Left ventricle myocardium inferior (tissue), 1 donor: Measurements from ENCODE around the gene S100A14. TPM values are rescaled to one million over a fixed set of nuclear protein-coding genes. Genes with fewer than 3 reads are reported as not detected.
A peak's percentile ranks its signal among the peaks of the same experiment; 100 is the strongest.

ENCODE experiments used
- DNase-seq: peaks from one replicate; pipeline ENCODE4 v3.0.0-alpha.2; 2020
- H3K27ac ChIP-seq: fragments of 200-600 bp; replicated peaks from 2 replicates; pipeline ENCODE4 v1.8.0; 2021
- H3K27me3 ChIP-seq: fragments of 200-600 bp; 2 replicates; pipeline ENCODE4 v1.8.0; 2021; ENCODE audit warnings: low read depth
- H3K36me3 ChIP-seq: fragments of 200-600 bp; 2 replicates; pipeline ENCODE4 v1.8.0; 2021
- H3K4me1 ChIP-seq: fragments of 200-600 bp; 2 replicates; pipeline ENCODE4 v1.8.0; 2021
- H3K4me3 ChIP-seq: fragments of 200-600 bp; 2 replicates; pipeline ENCODE4 v1.8.0; 2021; ENCODE audit warnings: mild to moderate bottlenecking, moderate library complexity
- H3K9me3 ChIP-seq: fragments of 200-600 bp; replicated peaks from 2 replicates; pipeline ENCODE4 v1.8.0; 2021
- intact Hi-C: fragments of 100-400 bp; cut with micrococcal nuclease; formaldehyde crosslinking; loops from one replicate; pipeline ENCODE4 v1.11.0; 2022
- total RNA-seq: library from RNA; stranded (reverse); fragmentation: NEBNext Ultra II Directional; extraction: Animal tissue kit (Norgen Biotek cat#: 25700); gene quantifications from one replicate; pipeline ENCODE4 v1.2.1, GENCODE V29; 2021
- TF ChIP-seq, protein P1 (sequence below): fragments of 200-600 bp; IDR thresholded peaks from 2 replicates; pipeline ENCODE4 v1.8.0; 2021; ENCODE audit warnings: antibody characterized with exemption, mild to moderate bottlenecking, borderline replicate concordance
- donor health status: DM: no; HTN: yes; CAD: no; lungs with severe emphysema.

Gene S100A14
- total RNA-seq, 1 donor from 2014 or later = 6.5 TPM

DNA sequence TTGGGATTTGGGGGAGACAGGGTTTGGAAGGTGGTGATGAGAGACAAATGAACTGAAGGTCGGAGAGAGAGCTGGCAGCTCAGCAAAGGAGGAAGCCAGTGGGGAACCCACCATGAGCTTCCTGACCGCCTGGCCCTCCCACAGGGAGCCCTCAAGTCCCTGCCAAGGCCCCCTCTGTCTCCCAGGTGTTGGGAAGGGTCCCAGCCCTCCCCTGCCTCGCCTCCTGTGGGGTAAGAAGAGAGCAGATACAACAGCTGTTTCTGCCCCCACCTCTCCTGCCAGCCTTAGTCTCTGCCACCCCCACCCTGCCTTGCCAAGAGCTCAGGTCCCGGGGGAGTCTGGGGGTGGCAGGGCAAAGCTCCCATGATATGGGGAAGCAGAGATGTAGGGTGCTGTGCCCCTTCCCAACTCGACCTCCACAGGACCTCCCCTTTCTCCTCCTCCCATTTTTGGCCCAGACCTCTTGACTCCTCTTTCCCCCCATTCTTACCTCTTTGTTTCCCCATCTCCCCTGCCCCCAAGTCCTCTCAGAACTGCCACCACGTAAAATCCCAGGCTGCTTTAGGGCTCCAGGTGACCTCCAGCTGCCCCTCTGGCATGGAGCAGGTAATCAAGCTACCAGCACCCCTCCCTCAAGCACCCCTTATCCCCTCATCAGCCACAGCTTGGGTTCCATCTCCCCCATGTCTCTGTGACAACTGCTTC lies 12.7 kb upstream of the S100A14 start:
- DNase-seq = no peak
- H3K4me3 ChIP-seq = peak overlapping the region; percentile 66

DNA sequence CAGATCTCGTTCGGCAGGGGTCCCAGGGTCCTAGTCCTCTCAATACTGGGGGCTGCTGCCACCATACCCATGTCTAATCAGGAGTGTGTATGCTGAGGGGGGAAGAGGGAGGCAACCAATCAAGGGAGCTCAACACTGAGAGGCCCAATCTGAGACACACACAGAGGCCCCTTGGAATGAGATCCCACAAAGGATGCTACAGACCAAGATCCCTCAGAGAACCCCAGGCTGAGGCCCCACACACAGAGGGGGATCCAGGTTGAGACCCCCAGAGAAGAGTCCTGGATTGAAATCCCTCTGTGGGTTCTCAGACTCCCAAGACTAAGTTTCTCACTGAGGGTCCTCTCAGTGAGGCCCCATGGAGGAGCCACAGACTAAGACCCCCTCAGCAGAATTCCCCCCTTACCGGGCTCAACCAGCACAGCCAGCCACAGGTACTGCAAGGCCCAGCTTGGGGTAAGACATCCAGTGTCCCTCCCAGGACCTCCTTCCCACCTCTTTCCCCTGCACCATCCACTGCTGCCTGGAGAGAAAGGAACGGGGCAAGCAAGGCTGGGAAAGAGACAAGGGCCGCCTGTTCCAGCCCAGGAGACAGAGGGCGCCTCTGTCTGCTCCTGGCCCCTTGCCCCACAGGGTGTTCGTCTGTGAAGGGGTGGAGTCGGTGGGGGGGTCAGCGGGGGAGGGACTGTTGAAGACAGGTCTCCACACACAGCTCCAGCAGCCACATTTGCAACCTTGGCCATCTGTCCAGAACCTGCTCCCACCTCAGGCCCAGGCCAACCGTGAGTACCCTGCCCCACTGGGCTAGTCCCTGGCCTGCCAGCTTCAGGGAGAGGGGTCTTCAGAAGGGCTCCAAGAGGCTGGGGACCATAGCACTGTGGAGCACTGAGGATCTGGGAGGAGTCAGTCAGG lies 11.8 kb upstream of the S100A14 start, which contains the start of gene S100A1:
Gene S100A1, plus strand, starts transcription at position 720 of the 912 bp plus-strand sequence. CDS start 2,088 bp downstream, outside the sequence.
- TF ChIP-seq, protein P1, sequence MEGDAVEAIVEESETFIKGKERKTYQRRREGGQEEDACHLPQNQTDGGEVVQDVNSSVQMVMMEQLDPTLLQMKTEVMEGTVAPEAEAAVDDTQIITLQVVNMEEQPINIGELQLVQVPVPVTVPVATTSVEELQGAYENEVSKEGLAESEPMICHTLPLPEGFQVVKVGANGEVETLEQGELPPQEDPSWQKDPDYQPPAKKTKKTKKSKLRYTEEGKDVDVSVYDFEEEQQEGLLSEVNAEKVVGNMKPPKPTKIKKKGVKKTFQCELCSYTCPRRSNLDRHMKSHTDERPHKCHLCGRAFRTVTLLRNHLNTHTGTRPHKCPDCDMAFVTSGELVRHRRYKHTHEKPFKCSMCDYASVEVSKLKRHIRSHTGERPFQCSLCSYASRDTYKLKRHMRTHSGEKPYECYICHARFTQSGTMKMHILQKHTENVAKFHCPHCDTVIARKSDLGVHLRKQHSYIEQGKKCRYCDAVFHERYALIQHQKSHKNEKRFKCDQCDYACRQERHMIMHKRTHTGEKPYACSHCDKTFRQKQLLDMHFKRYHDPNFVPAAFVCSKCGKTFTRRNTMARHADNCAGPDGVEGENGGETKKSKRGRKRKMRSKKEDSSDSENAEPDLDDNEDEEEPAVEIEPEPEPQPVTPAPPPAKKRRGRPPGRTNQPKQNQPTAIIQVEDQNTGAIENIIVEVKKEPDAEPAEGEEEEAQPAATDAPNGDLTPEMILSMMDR = no peak
- peak; percentile 81 for DNase-seq
- Histone ChIP-seq H3K27me3 (no peaks in the 10 kb centered on the region), H3K27ac (peak within 1 kb of the TSS; percentile 100), H3K4me3 (peak within 1 kb of the TSS; percentile 66), H3K4me1 (peaks cover 93% of the 10 kb centered on the region), H3K36me3 (peaks cover 21% of the 10 kb centered on the region), H3K9me3 (no peaks in the 10 kb centered on the region)
- intact Hi-C loops = no loop called here

More for the DNA sequence above, 12.7 kb upstream of the S100A14 start:
- TF ChIP-seq, protein P1 = no peak
- H3K27ac ChIP-seq = peak overlapping the region; percentile 100
- H3K9me3 ChIP-seq = no peaks in the 10 kb centered on the region
- peaks cover 14% of the 10 kb centered on the region for H3K36me3 ChIP-seq
- intact Hi-C loops = no loop called here
- no peaks in the 10 kb centered on the region for H3K27me3 ChIP-seq
- peaks cover 95% of the 10 kb centered on the region for H3K4me1 ChIP-seq

DNA sequence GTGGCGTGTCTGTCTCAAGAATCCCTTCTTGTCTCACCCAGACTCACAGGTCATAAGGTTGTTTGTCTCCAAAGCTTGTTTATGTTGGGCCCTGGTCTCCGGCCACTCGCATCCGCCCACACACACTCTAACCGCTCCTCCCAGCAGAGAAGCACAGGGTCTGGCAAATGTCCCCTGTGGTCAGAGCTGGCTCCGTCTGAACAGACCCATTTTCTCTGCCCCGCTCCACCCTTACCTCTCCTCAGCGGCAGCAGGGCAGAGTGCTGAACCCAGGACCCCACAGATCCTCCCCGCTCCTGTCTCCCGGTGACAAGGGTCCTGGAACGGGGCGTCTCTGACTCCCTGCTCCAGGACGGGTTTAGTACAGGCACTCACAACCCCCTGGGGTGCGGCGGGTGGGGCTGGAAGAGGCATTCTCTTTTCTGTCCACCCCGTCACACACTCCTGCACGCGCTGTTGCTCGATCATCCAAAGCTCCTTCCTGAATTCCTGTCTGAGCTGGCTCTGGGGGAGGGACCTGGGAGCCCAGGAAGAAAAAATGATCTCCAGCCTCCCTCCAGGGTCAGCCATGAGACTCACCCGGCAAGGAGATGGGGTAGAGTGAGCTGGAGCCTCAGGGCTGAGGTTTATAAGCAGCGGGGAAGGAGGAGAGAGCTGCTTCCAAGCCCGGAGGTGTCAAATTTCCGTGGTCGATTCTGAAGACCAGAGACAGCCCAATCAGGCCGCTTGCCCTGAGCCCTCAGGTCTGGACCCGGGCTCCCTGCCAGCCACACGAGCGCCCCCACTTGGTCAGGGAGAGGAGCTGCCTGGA lies 11.0 kb upstream of the S100A14 start, which contains the start of gene S100A13:
Gene S100A13, minus strand, starts transcription at position 602 of the 811 bp plus-strand sequence. CDS start 1,033 bp downstream, outside the sequence.
- Histone ChIP-seq H3K27ac (peak within 1 kb of the TSS; percentile 100), H3K4me1 (peaks cover 84% of the 10 kb centered on the region), H3K36me3 (peaks cover 30% of the 10 kb centered on the region), H3K4me3 (peak within 1 kb of the TSS; percentile 66), H3K27me3 (no peaks in the 10 kb centered on the region), H3K9me3 (no peaks in the 10 kb centered on the region)
- DNase-seq = peak; percentile 72
- TF ChIP-seq, protein P1 = peak; percentile 62
- intact Hi-C loops = no loop called here

DNA sequence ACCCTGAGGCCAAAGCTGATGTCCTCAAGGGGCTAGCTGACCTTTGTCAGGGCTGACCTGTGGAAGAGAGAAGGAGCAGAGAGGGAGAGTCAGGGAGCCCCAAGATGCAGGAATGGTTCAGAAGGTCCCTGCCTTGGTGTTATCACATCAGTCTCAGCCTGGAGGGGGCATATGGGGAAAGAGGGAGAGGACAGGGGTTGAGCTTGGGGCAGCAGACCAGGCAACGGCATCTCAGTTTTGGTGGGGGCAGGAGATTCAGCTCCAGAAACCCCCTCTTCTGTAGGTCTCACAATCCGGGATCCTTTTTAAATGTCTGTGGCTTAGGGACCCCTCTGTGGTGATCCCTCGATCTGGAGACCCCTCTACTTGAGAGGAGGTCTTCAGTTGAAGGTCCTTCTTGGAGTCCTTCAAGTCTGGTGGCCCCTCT lies 10.4 kb upstream of the S100A14 start:
- no peak for DNase-seq
- no peaks in the 10 kb centered on the region for H3K27me3 ChIP-seq
- peak overlapping the region; percentile 66 for H3K4me3 ChIP-seq
- intact Hi-C loops = no loop called here
- TF ChIP-seq, protein P1 = no peak
- H3K27ac ChIP-seq = peak overlapping the region; percentile 100
- peaks cover 36% of the 10 kb centered on the region for H3K36me3 ChIP-seq
- no peaks in the 10 kb centered on the region for H3K9me3 ChIP-seq
- H3K4me1 ChIP-seq = peaks cover 78% of the 10 kb centered on the region
